GM12878 (cell line): ENCODE measurements around the gene ATP6V1C2. TPM values are rescaled to one million over a fixed set of nuclear protein-coding genes. Genes with fewer than 3 reads are reported as not detected.
A peak's percentile ranks its signal among the peaks of the same experiment; 100 is the strongest.

Source experiments
- ATAC-seq: fragments of 200-7000 bp; cut with Tn5 transposase; 3 replicates; pipeline ENCODE4 v1.9.1; 2020; ENCODE audit warnings: mild to moderate bottlenecking, moderate library complexity
- BruUV-seq: library from RNA; stranded (reverse); fragments of 400-500 nt; replicated peaks from 2 replicates; lab custom pipeline; 2021; lab: Mats Ljungman, UMichigan
- CTCF ChIA-PET: fragments of 300-600 bp; sonication (Branson Sonifier 250); formaldehyde crosslinking; extraction: SDS; loops from one replicate; lab custom pipeline; 2021; ENCODE audit warnings: inconsistent platforms; lab: Yijun Ruan, JAX
- POLR2A ChIA-PET: fragments of 350-600 bp; formaldehyde crosslinking; extraction: SDS; loops from one replicate; lab custom pipeline; 2021; ENCODE audit warnings: inconsistent platforms; lab: Charles Lee
- RAD21 ChIA-PET: fragments of 300-600 bp; sonication (Branson Sonifier 250); formaldehyde crosslinking; loops from one replicate; lab custom pipeline; 2023; ENCODE audit warnings: antibody characterized with exemption; ENCODE audit not compliant: unreplicated experiment; lab: Charles Lee
- SMC1A ChIA-PET: fragments of 300-600 bp; sonication (Branson Sonifier 250); formaldehyde crosslinking; loops from one replicate; lab custom pipeline; 2023; ENCODE audit not compliant: unreplicated experiment, uncharacterized antibody; lab: Charles Lee
- DNase-seq: peaks from one replicate; pipeline ENCODE4 v3.0.0-alpha.2; 2011; ENCODE audit warnings: low read depth, low spot score
- FAIRE-seq: peaks from 3 replicates; lab custom pipeline; 2011; peaks lifted over from hg19 to GRCh38; lab: Jason Lieb, UNC
- H2AFZ ChIP-seq: 2 replicates; pipeline ENCODE4 v1.6.0; 2011; ENCODE audit warnings: low read depth, low read length, control low read depth; ENCODE audit not compliant: control insufficient read depth
- H3K27ac ChIP-seq: 2 replicates; pipeline ENCODE4 v1.5.1; 2011; ENCODE audit warnings: control low read depth; ENCODE audit not compliant: control insufficient read depth, insufficient read depth
- H3K27me3 ChIP-seq, 2 experiments: replicated peaks in 1 of 2; 2 replicates each; pipeline versions ENCODE4 v1.6.0 to v1.6.1; 2011; ENCODE audit warnings: low read length in 1 of 2; ENCODE audit not compliant: control insufficient read depth in 2 of 2, insufficient read depth in 2 of 2
- H3K36me3 ChIP-seq, 2 experiments: 2 replicates each; pipeline ENCODE4 v1.5.1; 2011; ENCODE audit warnings: low read length in 1 of 2; ENCODE audit not compliant: control insufficient read depth in 2 of 2, insufficient read depth in 2 of 2
- H3K4me1 ChIP-seq: 2 replicates; pipeline ENCODE4 v1.6.1; 2011; ENCODE audit warnings: mild to moderate bottlenecking, low read length, moderate library complexity, mixed read lengths; ENCODE audit not compliant: control insufficient read depth, insufficient read depth
- H3K4me2 ChIP-seq: 2 replicates; pipeline ENCODE4 v1.6.0; 2011; ENCODE audit warnings: control low read depth; ENCODE audit not compliant: control insufficient read depth, insufficient read depth
- H3K4me3 ChIP-seq: fragments of 200-600 bp; sonication (generic); 2 replicates; pipeline ENCODE4 v1.5.1; 2016
- H3K79me2 ChIP-seq: 2 replicates; pipeline ENCODE4 v1.6.0; 2011; ENCODE audit warnings: low read length; ENCODE audit not compliant: control insufficient read depth, insufficient read depth
- H3K9ac ChIP-seq: 2 replicates; pipeline ENCODE4 v1.8.0; 2011; ENCODE audit warnings: low read length, control low read depth, mixed read lengths; ENCODE audit not compliant: control insufficient read depth, insufficient read depth
- H3K9me3 ChIP-seq: replicated peaks from 3 replicates; pipeline ENCODE4 v1.5.1; 2011; ENCODE audit warnings: mild to moderate bottlenecking, low read length; ENCODE audit not compliant: control insufficient read depth, insufficient read depth
- H4K20me1 ChIP-seq: 2 replicates; pipeline ENCODE4 v1.6.0; 2011; ENCODE audit not compliant: control insufficient read depth, insufficient read depth
- BMI1 ChIP-seq: fragments of 450-650 bp; IDR thresholded peaks from 2 replicates; pipeline ENCODE4 v1.6.1; 2016; ENCODE audit warnings: mild to moderate bottlenecking, moderate library complexity, borderline replicate concordance
- CBFB ChIP-seq: IDR thresholded peaks from 2 replicates; pipeline ENCODE4 v1.6.1; 2016; ENCODE audit warnings: antibody characterized with exemption, low read depth
- EP300 ChIP-seq, 2 experiments: fragments of 150-350 bp in 1 of 2; IDR thresholded peaks; 2 replicates each; pipeline ENCODE4 v1.6.1; 2011 to 2012; ENCODE audit warnings: low read depth in 2 of 2, low read length in 2 of 2, borderline replicate concordance in 1 of 2, improper control_type of control experiment in 1 of 2, inconsistent platforms in 1 of 2; ENCODE audit not compliant: control insufficient read depth in 1 of 2
- HSF1 ChIP-seq: fragments of 150-350 bp; IDR thresholded peaks from 2 replicates; pipeline ENCODE4 v1.6.1; 2014; ENCODE audit warnings: mild to moderate bottlenecking, low read depth, low read length
- MEF2B ChIP-seq: fragments of 450-650 bp; IDR thresholded peaks from 2 replicates; pipeline ENCODE4 v1.6.1; 2018; ENCODE audit warnings: mild to moderate bottlenecking, moderate library complexity; ENCODE audit not compliant: partially characterized antibody, poor library complexity, severe bottlenecking
- MYC ChIP-seq: IDR thresholded peaks from 2 replicates; pipeline ENCODE4 v1.6.1; 2011; ENCODE audit warnings: mild to moderate bottlenecking, low read length, moderate library complexity, inconsistent platforms; ENCODE audit not compliant: insufficient read depth, insufficient replicate concordance, insufficient read length, severe bottlenecking
- NFIC ChIP-seq: IDR thresholded peaks from 2 replicates; pipeline ENCODE4 v1.6.1; 2012; ENCODE audit warnings: low read depth, mild to moderate bottlenecking, inconsistent platforms, low read length, moderate library complexity
- PAX5 ChIP-seq: IDR thresholded peaks from 2 replicates; pipeline ENCODE4 v1.6.1; 2011; ENCODE audit warnings: low read depth, low read length, borderline replicate concordance
- PML ChIP-seq: IDR thresholded peaks from 2 replicates; pipeline ENCODE4 v1.6.1; 2012; ENCODE audit warnings: low read length, inconsistent platforms
- POLR2AphosphoS5 ChIP-seq: IDR thresholded peaks from 2 replicates; pipeline ENCODE4 v1.6.1; 2011; ENCODE audit warnings: mild to moderate bottlenecking, low read length, inconsistent platforms
- REST ChIP-seq: IDR thresholded peaks from 2 replicates; pipeline ENCODE4 v1.6.1; 2012; ENCODE audit warnings: mild to moderate bottlenecking, low read depth, low read length
- SMC3 ChIP-seq: IDR thresholded peaks from 2 replicates; pipeline ENCODE4 v1.6.1; 2011; ENCODE audit warnings: low read length, improper control_type of control experiment, borderline replicate concordance
- SREBF2 ChIP-seq: IDR thresholded peaks from 2 replicates; pipeline ENCODE4 v1.6.1; 2012; ENCODE audit warnings: mild to moderate bottlenecking, low read length
- TAF1 ChIP-seq: IDR thresholded peaks from 2 replicates; pipeline ENCODE4 v1.6.1; 2011; ENCODE audit warnings: mild to moderate bottlenecking, low read depth, low read length, borderline replicate concordance
- TBL1XR1 ChIP-seq: IDR thresholded peaks from 2 replicates; pipeline ENCODE4 v1.6.1; 2012; ENCODE audit warnings: low read depth, low read length, improper control_type of control experiment
- YBX1 ChIP-seq: fragments of 450-650 bp; IDR thresholded peaks from 2 replicates; pipeline ENCODE4 v1.6.1; 2016; ENCODE audit warnings: antibody characterized with exemption
- YY1 ChIP-seq: IDR thresholded peaks from 2 replicates; pipeline ENCODE4 v1.6.1; 2011; ENCODE audit warnings: low read depth, mild to moderate bottlenecking, low read length
- WGBS: methylation state at CpG from one replicate; pipeline ENCODE4 v1.1.6; 2016; ENCODE audit warnings: low lambda C conversion rate; ENCODE audit not compliant: insufficient replicate concordance, insufficient coverage; ENCODE audit errors: missing lambda C conversion rate; 5-methylcytosine and 5-hydroxymethylcytosine counted together
- in situ Hi-C: fragments of 300-500 bp; cut with MboI; formaldehyde crosslinking; loops from 9 replicates; pipeline ENCODE4 v1.14.3; 2018; ENCODE audit warnings: mixed read lengths
- intact Hi-C: fragments of 100-400 bp; cut with micrococcal nuclease; formaldehyde crosslinking; loops from one replicate; pipeline ENCODE4 v1.14.2; 2022; ENCODE audit not compliant: unreplicated experiment
- polyA plus RNA-seq, 11 experiments: library from polyadenylated mRNA; depleted of rRNA in 4 of 11; unstranded in 6 of 11; stranded (reverse) in 5 of 11; fragments of >200 nt; fragmentation: Nextera tagmentation in 4 of 11; fragmentation: Illumina TruSeq in 1 of 11; extraction: Ambion mirVana in 4 of 11; extraction: Trizol in 1 of 11; gene quantifications; 1 replicate in 1 of 11; 2 replicates in 10 of 11; pipeline versions ENCODE4 v1.2.1 to v1.2.3, GENCODE V29; 2011 to 2016; ENCODE audit warnings: inconsistent platforms in 2 of 11, missing spikeins in 2 of 11, low read depth in 1 of 11
- total RNA-seq, 4 experiments: library from RNA; depleted of rRNA in 3 of 4; stranded (reverse); fragments of >200 nt in 3 of 4; fragmentation: Illumina TruSeq in 1 of 4; extraction: Trizol in 1 of 4; gene quantifications; 2 replicates each; pipeline versions ENCODE4 v1.2.1 to v1.2.3, GENCODE V29; 2013 to 2021
- TF ChIP-seq, protein P1 (sequence below): fragments of 150-350 bp; IDR thresholded peaks from 2 replicates; pipeline ENCODE4 v1.6.1; 2016; ENCODE audit warnings: low read depth, low read length

Gene ATP6V1C2
- total and polyA plus RNA-seq, 10 of the 15 experiments (the other 5 are each of a cell fraction or from before 2014, with no cell fraction given): 0.04 to 1.5 (median 0.24) TPM; not detected in 1

DNA sequence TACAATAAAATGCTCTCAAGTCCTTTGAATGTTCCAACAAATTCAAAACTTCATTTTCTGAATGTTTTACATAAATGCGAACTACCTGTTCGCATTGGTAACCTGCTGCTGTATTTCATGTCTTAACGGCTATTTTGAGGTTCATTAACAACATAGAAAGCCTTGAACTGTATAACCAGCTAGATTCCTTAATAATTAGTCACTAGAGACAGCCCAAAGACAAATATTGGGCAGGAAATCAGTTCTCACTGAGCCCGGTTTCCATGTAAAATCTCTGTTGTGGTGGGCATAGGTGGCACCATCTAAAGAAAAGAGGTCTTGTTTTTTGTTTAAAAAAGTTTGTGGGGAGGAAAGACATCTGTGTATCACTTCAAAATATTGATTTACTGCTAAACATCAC is 62.0 kb downstream of the ATP6V1C2 start:
- no peaks in the 10 kb centered on the region for H3K79me2 ChIP-seq
- no peaks in the 10 kb centered on the region for H3K9me3 ChIP-seq
- WGBS: 61% methylated on average over 4 of the region's 4 CpGs
- BruUV-seq: TSS peak; percentile 52
- intact Hi-C loops (no loop called here), in situ Hi-C loops (no loop called here)
- POLR2A ChIA-PET: no interaction called here
- no peaks in the 10 kb centered on the region for H4K20me1 ChIP-seq
- no peak overlapping the region for H2AFZ ChIP-seq
- H3K27ac ChIP-seq: no peak overlapping the region
- peaks cover 27 to 64% of the 10 kb centered on the region in 2 experiments for H3K36me3 ChIP-seq
- H3K4me2 ChIP-seq: no peak overlapping the region
- FAIRE-seq: no peak
- SMC1A ChIA-PET: no interaction called here
- H3K27me3 ChIP-seq: no peaks in the 10 kb centered on the region
- DNase-seq: no peak
- CTCF ChIA-PET: interaction anchor here (1.0 kb wide), 1 partner anchor 97 kb away, joined by 3 read pairs; no protein-coding TSS in a partner anchor
- no peak for ATAC-seq
- H3K4me3 ChIP-seq: no peak overlapping the region
- no peak overlapping the region for H3K9ac ChIP-seq
- RAD21 ChIA-PET: no interaction called here
- H3K4me1 ChIP-seq: no peaks in the 10 kb centered on the region
- TF ChIP-seq TBL1XR1 (no peak), SMC3 (no peak), MEF2B (no peak), YY1 (no peak), REST (no peak), BMI1 (no peak), PAX5 (no peak), NFIC (no peak), EP300 (IDR thresholded peaks at IDR 0.05; ENCODE audit: borderline replicate concordance in 1 of 2, control insufficient read depth in 1 of 2, low read depth in 2 of 2, low read length in 2 of 2) (no peak), SREBF2 (no peak), POLR2AphosphoS5 (no peak), PML (no peak), TAF1 (no peak), HSF1 (no peak), CBFB (no peak), MYC (no peak), YBX1 (no peak)
- TF ChIP-seq, protein P1, sequence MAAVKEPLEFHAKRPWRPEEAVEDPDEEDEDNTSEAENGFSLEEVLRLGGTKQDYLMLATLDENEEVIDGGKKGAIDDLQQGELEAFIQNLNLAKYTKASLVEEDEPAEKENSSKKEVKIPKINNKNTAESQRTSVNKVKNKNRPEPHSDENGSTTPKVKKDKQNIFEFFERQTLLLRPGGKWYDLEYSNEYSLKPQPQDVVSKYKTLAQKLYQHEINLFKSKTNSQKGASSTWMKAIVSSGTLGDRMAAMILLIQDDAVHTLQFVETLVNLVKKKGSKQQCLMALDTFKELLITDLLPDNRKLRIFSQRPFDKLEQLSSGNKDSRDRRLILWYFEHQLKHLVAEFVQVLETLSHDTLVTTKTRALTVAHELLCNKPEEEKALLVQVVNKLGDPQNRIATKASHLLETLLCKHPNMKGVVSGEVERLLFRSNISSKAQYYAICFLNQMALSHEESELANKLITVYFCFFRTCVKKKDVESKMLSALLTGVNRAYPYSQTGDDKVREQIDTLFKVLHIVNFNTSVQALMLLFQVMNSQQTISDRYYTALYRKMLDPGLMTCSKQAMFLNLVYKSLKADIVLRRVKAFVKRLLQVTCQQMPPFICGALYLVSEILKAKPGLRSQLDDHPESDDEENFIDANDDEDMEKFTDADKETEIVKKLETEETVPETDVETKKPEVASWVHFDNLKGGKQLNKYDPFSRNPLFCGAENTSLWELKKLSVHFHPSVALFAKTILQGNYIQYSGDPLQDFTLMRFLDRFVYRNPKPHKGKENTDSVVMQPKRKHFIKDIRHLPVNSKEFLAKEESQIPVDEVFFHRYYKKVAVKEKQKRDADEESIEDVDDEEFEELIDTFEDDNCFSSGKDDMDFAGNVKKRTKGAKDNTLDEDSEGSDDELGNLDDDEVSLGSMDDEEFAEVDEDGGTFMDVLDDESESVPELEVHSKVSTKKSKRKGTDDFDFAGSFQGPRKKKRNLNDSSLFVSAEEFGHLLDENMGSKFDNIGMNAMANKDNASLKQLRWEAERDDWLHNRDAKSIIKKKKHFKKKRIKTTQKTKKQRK: no peak
